H1 (cell line): ENCODE data around the gene CHST1. TPM values are rescaled to one million over a fixed set of nuclear protein-coding genes. Genes with fewer than 3 reads are reported as not detected.

Source experiments
- ASH2L ChIP-seq: fragments of 200-600, 300-600 bp; sonication (generic); IDR thresholded peaks from one replicate; pipeline ENCODE4 v1.7.1; 2017; ENCODE audit warnings: low read length
- ATF2 ChIP-seq: IDR thresholded peaks from 2 replicates; pipeline ENCODE4 v1.6.1; 2012; ENCODE audit warnings: low read length, inconsistent platforms
- ATF3 ChIP-seq: IDR thresholded peaks from 2 replicates; pipeline ENCODE4 v1.6.1; 2011; ENCODE audit warnings: low read depth, mild to moderate bottlenecking, low read length; ENCODE audit not compliant: insufficient read depth
- BCL11A ChIP-seq, 2 experiments: IDR thresholded peaks; one replicate each; pipeline ENCODE4 v1.6.1; 2011; ENCODE audit warnings: low read depth in 2 of 2, low read length in 2 of 2, mild to moderate bottlenecking in 2 of 2
- CEBPB ChIP-seq: IDR thresholded peaks from 2 replicates; pipeline ENCODE4 v1.6.1; 2012; ENCODE audit warnings: low read depth, low read length
- CTCF ChIP-seq, 3 experiments: IDR thresholded peaks; 1 replicate in 2 of 3; 2 replicates in 1 of 3; pipeline versions ENCODE4 v1.5.1 to v1.6.1; 2011; ENCODE audit warnings: low read length in 3 of 3, mild to moderate bottlenecking in 3 of 3, inconsistent platforms in 2 of 3, low read depth in 1 of 3, moderate library complexity in 1 of 3; ENCODE audit not compliant: insufficient read depth in 1 of 3; ENCODE audit errors: control extremely low read depth in 1 of 3
- HDAC2 ChIP-seq, 2 experiments: fragments of 300-600 bp in 1 of 2; sonication (generic) in 1 of 2; IDR thresholded peaks; 2 replicates each; pipeline ENCODE4 v1.6.1; 2011 to 2012; ENCODE audit warnings: low read depth in 2 of 2, low read length in 2 of 2, mild to moderate bottlenecking in 2 of 2, moderate library complexity in 2 of 2, borderline replicate concordance in 1 of 2, inconsistent platforms in 1 of 2
- HDAC6 ChIP-seq: IDR thresholded peaks from one replicate; pipeline ENCODE4 v1.7.1; 2012; ENCODE audit warnings: low read depth, mild to moderate bottlenecking, inconsistent platforms, low read length, moderate library complexity
- KDM1A ChIP-seq: fragments of 200-600, 300-600 bp; sonication (generic); IDR thresholded peaks from 2 replicates; pipeline ENCODE4 v1.7.1; 2016; ENCODE audit warnings: mild to moderate bottlenecking, low read length, borderline replicate concordance
- KDM4A ChIP-seq: IDR thresholded peaks from one replicate; pipeline ENCODE4 v1.7.1; 2012; ENCODE audit warnings: low read depth, mild to moderate bottlenecking, moderate library complexity, low read length, inconsistent platforms; ENCODE audit not compliant: severe bottlenecking
- MAFK ChIP-seq: IDR thresholded peaks from 2 replicates; pipeline ENCODE4 v1.6.1; 2012; ENCODE audit warnings: low read depth, mild to moderate bottlenecking, improper control_type of control experiment, low read length
- MAX ChIP-seq: IDR thresholded peaks from 2 replicates; pipeline ENCODE4 v1.6.1; 2012; ENCODE audit warnings: inconsistent platforms
- POU5F1 ChIP-seq: IDR thresholded peaks from 2 replicates; pipeline ENCODE4 v1.6.1; 2011; ENCODE audit warnings: low read depth, mild to moderate bottlenecking, low read length, moderate library complexity
- RAD21 ChIP-seq, 2 experiments: IDR thresholded peaks in 1 of 2; conservative IDR thresholded peaks in 1 of 2; 2 replicates each; pipeline ENCODE4 v1.6.1; 2011; ENCODE audit warnings: low read depth in 2 of 2, low read length in 2 of 2, improper control_type of control experiment in 1 of 2, inconsistent platforms in 1 of 2, mild to moderate bottlenecking in 1 of 2, moderate library complexity in 1 of 2
- SIN3A ChIP-seq, 2 experiments: IDR thresholded peaks in 1 of 2; conservative IDR thresholded peaks in 1 of 2; 2 replicates each; pipeline ENCODE4 v1.6.1; 2011 to 2012; ENCODE audit warnings: low read length in 2 of 2, improper control_type of control experiment in 1 of 2, low read depth in 1 of 2, mild to moderate bottlenecking in 1 of 2
- SIRT6 ChIP-seq: IDR thresholded peaks from one replicate; pipeline ENCODE4 v1.7.1; 2012; ENCODE audit warnings: low read length, inconsistent platforms
- SUZ12 ChIP-seq: fragments of 200-600 bp; sonication (generic); IDR thresholded peaks from 2 replicates; pipeline ENCODE4 v1.6.1; 2012; ENCODE audit warnings: mild to moderate bottlenecking, inconsistent platforms, low read length, moderate library complexity, mixed read lengths
- TBP ChIP-seq: IDR thresholded peaks from 2 replicates; pipeline ENCODE4 v1.6.1; 2011; ENCODE audit warnings: low read depth, low read length, improper control_type of control experiment
- YY1 ChIP-seq: IDR thresholded peaks from 2 replicates; pipeline ENCODE4 v1.6.1; 2011; ENCODE audit warnings: low read depth, mild to moderate bottlenecking, low read length
- ZNF274 ChIP-seq: IDR thresholded peaks from 2 replicates; pipeline ENCODE4 v1.7.0; 2012; ENCODE audit warnings: low read length, borderline replicate concordance; ENCODE audit errors: extremely low read depth
- polyA plus RNA-seq, 7 experiments: library from polyadenylated mRNA; depleted of rRNA in 3 of 7; stranded (reverse) in 5 of 7; unstranded in 2 of 7; fragments of >200 nt in 5 of 7; fragments of 200-250 nt in 2 of 7; gene quantifications; 1 replicate in 5 of 7; 2 replicates in 1 of 7; 4 replicates in 1 of 7; pipeline versions ENCODE4 v1.2.1 to v1.2.3, GENCODE V29; 2011 to 2013; ENCODE audit warnings: missing spikeins in 2 of 7, mixed read lengths in 2 of 7
- total RNA-seq: library from RNA; stranded (reverse); fragmentation: NEBNext Ultra II Directional; extraction: Animal tissue kit (Norgen Biotek cat#: 25700); gene quantifications from 2 replicates; pipeline ENCODE4 v1.2.1, GENCODE V29; 2021

CHST1 gene
- total and polyA plus RNA-seq, 2 of the 8 experiments (the other 6 are each of a cell fraction or from before 2014, with no cell fraction given), result 1.6 to 3.8 TPM

GRCh38 chr11:45655347-45655756 is 10.1 kb downstream of the CHST1 start (continued):
- no peak for TF ChIP-seq HDAC2 (IDR thresholded peaks at IDR 0.05; ENCODE audit: borderline replicate concordance in 1 of 2, low read depth in 2 of 2, low read length in 2 of 2)
- TF ChIP-seq POU5F1, result no peak
- no peak for TF ChIP-seq KDM4A
- no peak for TF ChIP-seq ATF2
- TF ChIP-seq ASH2L, result no peak
- TF ChIP-seq SIN3A (conservative IDR thresholded peaks at IDR 0.05 in 1 of 2, IDR thresholded peaks at IDR 0.05 in 1 of 2; ENCODE audit: low read depth in 1 of 2, low read length in 2 of 2), result 0 out of 4 replicates have a peak, but pooled peaks of 1 of the 2 experiments have one; percentile 33
- TF ChIP-seq SIRT6, result no peak
- TF ChIP-seq HDAC6, result no peak
- no peak for TF ChIP-seq SUZ12
- 0 out of 2 replicates have a peak, but pooled peaks have one; percentile 40 for TF ChIP-seq YY1
- TF ChIP-seq RAD21 (IDR thresholded peaks at IDR 0.05 in 1 of 2, conservative IDR thresholded peaks at IDR 0.05 in 1 of 2; ENCODE audit: low read depth in 2 of 2, low read length in 2 of 2), result peak; percentile 88 to 93
- TF ChIP-seq KDM1A, result no peak
- no peak for TF ChIP-seq ZNF274
- no peak; the same call in 1 of the 2 replicates for TF ChIP-seq MAFK
- TF ChIP-seq CEBPB, result peak; percentile 93
- TF ChIP-seq ATF3, result no peak
- peak; percentile 57 for TF ChIP-seq MAX
- no peak for TF ChIP-seq TBP
- TF ChIP-seq BCL11A (IDR thresholded peaks at IDR 0.05; ENCODE audit: low read depth in 2 of 2, low read length in 2 of 2), result no peak
- peak; percentile 92 to 98 (median 97) for TF ChIP-seq CTCF (IDR thresholded peaks at IDR 0.05; ENCODE audit: control extremely low read depth in 1 of 3, insufficient read depth in 1 of 3, low read depth in 1 of 3, low read length in 3 of 3)
